CD14-positive monocyte (primary cell): ENCODE measurements around the gene BRAF. TPM values are rescaled to one million over a fixed set of nuclear protein-coding genes. Genes with fewer than 3 reads are reported as not detected.

Source experiments
- DNase-seq, 3 donors: peaks; one replicate each; pipeline ENCODE4 v3.0.0-alpha.2; 2011 to 2022
- H2AFZ ChIP-seq: 2 replicates; pipeline ENCODE4 v1.6.0; 2012; ENCODE audit warnings: mild to moderate bottlenecking, low read depth, low read length, inconsistent platforms; ENCODE audit not compliant: insufficient read depth, poor library complexity, severe bottlenecking
- H3K27ac ChIP-seq, 2 donors: 1 replicate in 1 of 2; 2 replicates in 1 of 2; pipeline ENCODE4 v1.5.1; 2012 to 2013; ENCODE audit warnings: low read length in 2 of 2, control low read depth in 1 of 2, inconsistent platforms in 1 of 2, low read depth in 1 of 2, mild to moderate bottlenecking in 1 of 2
- H3K27me3 ChIP-seq, 2 donors: one replicate each; pipeline versions ENCODE4 v1.6.0 to v1.6.1; 2011 to 2013; ENCODE audit warnings: low read length in 2 of 2; ENCODE audit not compliant: control insufficient read depth in 2 of 2, insufficient read depth in 2 of 2
- H3K36me3 ChIP-seq, 2 donors: replicated peaks in 1 of 2; 1 replicate in 1 of 2; 2 replicates in 1 of 2; pipeline versions ENCODE4 v1.5.1 to v1.6.1; 2012 to 2013; ENCODE audit warnings: low read length in 2 of 2, control low read depth in 1 of 2, inconsistent platforms in 1 of 2, mild to moderate bottlenecking in 1 of 2; ENCODE audit not compliant: insufficient read depth in 2 of 2, control insufficient read depth in 1 of 2
- H3K4me1 ChIP-seq, 2 donors: 1 replicate in 1 of 2; 2 replicates in 1 of 2; pipeline versions ENCODE4 v1.5.1 to v1.6.1; 2012 to 2013; ENCODE audit warnings: low read length in 2 of 2, control low read depth in 1 of 2, inconsistent platforms in 1 of 2, mild to moderate bottlenecking in 1 of 2, moderate library complexity in 1 of 2; ENCODE audit not compliant: insufficient read depth in 2 of 2, control insufficient read depth in 1 of 2
- H3K4me2 ChIP-seq: replicated peaks from 2 replicates; pipeline ENCODE3; 2012; ENCODE audit warnings: low read length, moderate library complexity, mild to moderate bottlenecking; ENCODE audit not compliant: poor library complexity, severe bottlenecking; ENCODE audit errors: extremely low read depth
- H3K4me3 ChIP-seq, 3 experiments: fragments of 200-600 bp in 1 of 3; sonication (generic) in 1 of 3; replicated peaks in 1 of 3; 1 replicate in 2 of 3; 2 replicates in 1 of 3; pipeline ENCODE4 v1.5.1; 2011 to 2013; ENCODE audit warnings: low read length in 3 of 3, mild to moderate bottlenecking in 3 of 3, control low read depth in 2 of 3, low read depth in 2 of 3, inconsistent platforms in 1 of 3, moderate library complexity in 1 of 3
- H3K79me2 ChIP-seq: 2 replicates; pipeline ENCODE4 v1.6.0; 2012; ENCODE audit warnings: mild to moderate bottlenecking, control low read depth, inconsistent platforms, low read length, moderate library complexity; ENCODE audit not compliant: insufficient read depth
- H3K9ac ChIP-seq: 2 replicates; pipeline ENCODE4 v1.6.0; 2017; ENCODE audit warnings: low read length, mild to moderate bottlenecking; ENCODE audit not compliant: insufficient read depth, poor library complexity, severe bottlenecking
- H3K9me3 ChIP-seq, 2 donors: replicated peaks in 1 of 2; 1 replicate in 1 of 2; 2 replicates in 1 of 2; pipeline versions ENCODE4 v1.5.1 to v1.6.1; 2012 to 2013; ENCODE audit warnings: low read length in 2 of 2, control low read depth in 1 of 2; ENCODE audit not compliant: control insufficient read depth in 1 of 2, insufficient read depth in 1 of 2
- H4K20me1 ChIP-seq: 2 replicates; pipeline ENCODE4 v1.6.0; 2012; ENCODE audit warnings: mild to moderate bottlenecking, low read length, control low read depth, moderate library complexity; ENCODE audit not compliant: insufficient read depth
- H3K27ac Mint-ChIP-seq, 7 donors: one replicate each; pipeline ENCODE4 v1.8.0; 2020; ENCODE audit warnings: mild to moderate bottlenecking in 7 of 7, mixed read lengths in 7 of 7, moderate library complexity in 6 of 7, inconsistent platforms in 2 of 7
- H3K27me3 Mint-ChIP-seq, 3 donors: one replicate each; pipeline ENCODE4 v1.8.0; 2021 to 2022; ENCODE audit warnings: low read depth in 3 of 3, mild to moderate bottlenecking in 3 of 3, mixed read lengths in 3 of 3, moderate library complexity in 3 of 3, inconsistent platforms in 1 of 3
- H3K36me3 Mint-ChIP-seq, 2 donors: one replicate each; pipeline ENCODE4 v1.8.0; 2020; ENCODE audit warnings: mixed read lengths in 2 of 2, inconsistent platforms in 1 of 2, mild to moderate bottlenecking in 1 of 2
- H3K4me1 Mint-ChIP-seq: one replicate; pipeline ENCODE4 v1.8.0; 2020; ENCODE audit warnings: mild to moderate bottlenecking, mixed read lengths
- H3K4me3 Mint-ChIP-seq, 2 donors: one replicate each; pipeline ENCODE4 v1.8.0; 2020; ENCODE audit warnings: mild to moderate bottlenecking in 2 of 2, mixed read lengths in 2 of 2, moderate library complexity in 1 of 2
- H3K9me3 Mint-ChIP-seq, 7 donors: one replicate each; pipeline ENCODE4 v1.8.0; 2020 to 2022; ENCODE audit warnings: mixed read lengths in 7 of 7, mild to moderate bottlenecking in 6 of 7, moderate library complexity in 6 of 7, inconsistent platforms in 2 of 7
- CTCF ChIP-seq: fragments of 200-600 bp; IDR thresholded peaks from one replicate; pipeline ENCODE4 v1.8.0; 2022; ENCODE audit warnings: antibody characterized with exemption, mild to moderate bottlenecking
- WGBS: methylation state at CpG from one replicate; pipeline ENCODE4 v1.1.5; 2013; ENCODE audit warnings: missing lambda C conversion rate; ENCODE audit not compliant: insufficient coverage; 5-methylcytosine and 5-hydroxymethylcytosine counted together
- intact Hi-C, 2 donors: fragments of 100-400 bp; cut with micrococcal nuclease; formaldehyde crosslinking; loops; one replicate each; pipeline versions ENCODE4 v1.15.0 to v1.15.1; 2023
- polyA plus RNA-seq, 3 donors: library from polyadenylated mRNA; depleted of rRNA in 1 of 3; unstranded in 2 of 3; stranded (reverse) in 1 of 3; fragments of 300-500 nt in 2 of 3; fragments of >200 nt in 1 of 3; fragmentation: Illumina TruSeq in 2 of 3; gene quantifications; 1 replicate in 2 of 3; 2 replicates in 1 of 3; pipeline ENCODE4 v1.2.3, GENCODE V29; 2012 to 2021

The BRAF gene
- polyA plus RNA-seq, 3 donors: 3.8 to 10.0 (median 5.6) TPM

GRCh38 chr7:140899883-140900282 is 24.8 kb downstream of the BRAF start:
- H3K4me3 ChIP-seq: no peak overlapping the region
- Mint-ChIP-seq H3K36me3 (peaks cover 1 to 8% of the 10 kb centered on the region in 2 donors), H3K4me1 (peaks cover 15% of the 10 kb centered on the region), H3K27ac (peak overlapping the region in 2 of 7 donors; percentile 38 to 40), H3K4me3 (no peak overlapping the region), H3K9me3 (no peaks in the 10 kb centered on the region), H3K27me3 (peaks cover 0 to 1% (median 1%) of the 10 kb centered on the region in 3 donors)
- no CpG with 5 or more reads among the region's 1 CpG for WGBS
- no peak overlapping the region for H3K9ac ChIP-seq
- peaks cover 77% of the 10 kb centered on the region for H4K20me1 ChIP-seq
- intact Hi-C loops: no loop called here
- no peaks in the 10 kb centered on the region for H3K9me3 ChIP-seq
- peaks cover 0 to 13% of the 10 kb centered on the region in 2 donors for H3K4me1 ChIP-seq
- DNase-seq: no peak
- H3K36me3 ChIP-seq: no peaks in the 10 kb centered on the region
- no peak overlapping the region for H2AFZ ChIP-seq
- no peak overlapping the region for H3K27ac ChIP-seq
- H3K27me3 ChIP-seq: no peaks in the 10 kb centered on the region
- H3K79me2 ChIP-seq: peaks cover 69% of the 10 kb centered on the region
- no peak overlapping the region for H3K4me2 ChIP-seq
- no peak for TF ChIP-seq CTCF

GRCh38 chr7:140898786-140899536 is 25.8 kb downstream of the BRAF start:
- no peak overlapping the region for H3K27ac Mint-ChIP-seq
- no peak for TF ChIP-seq CTCF
- Histone ChIP-seq H3K4me3 (no peak overlapping the region), H3K9me3 (no peaks in the 10 kb centered on the region), H3K4me1 (peaks cover 0 to 5% of the 10 kb centered on the region in 2 donors), H4K20me1 (peaks cover 73% of the 10 kb centered on the region), H3K27ac (no peak overlapping the region), H3K36me3 (no peaks in the 10 kb centered on the region), H2AFZ (no peak overlapping the region), H3K27me3 (no peaks in the 10 kb centered on the region), H3K79me2 (peaks cover 76% of the 10 kb centered on the region), H3K4me2 (no peak overlapping the region), H3K9ac (no peak overlapping the region)
- intact Hi-C loops: no loop called here
- H3K36me3 Mint-ChIP-seq: peaks cover 1 to 8% of the 10 kb centered on the region in 2 donors
- no CpG with 5 or more reads among the region's 3 CpGs for WGBS
- no peak overlapping the region for H3K4me3 Mint-ChIP-seq
- DNase-seq: no peak
- H3K4me1 Mint-ChIP-seq: peaks cover 11% of the 10 kb centered on the region
- H3K9me3 Mint-ChIP-seq: no peaks in the 10 kb centered on the region
- H3K27me3 Mint-ChIP-seq: peaks cover 0 to 1% (median 1%) of the 10 kb centered on the region in 3 donors
